Measurements from ENCODE around the gene LDB2. TPM values are rescaled to one million over a fixed set of nuclear protein-coding genes. Genes with fewer than 3 reads are reported as not detected.

The LDB2 gene
- total RNA-seq, 1 donor from 2014 or later = not detected

- no peaks in the 10 kb centered on the region for H3K27me3 Mint-ChIP-seq
- peaks cover 14% of the 10 kb centered on the region for H3K9me3 Mint-ChIP-seq (ENCODE audit: low read depth)
- no peak for TF ChIP-seq CTCF (IDR thresholded peaks at IDR 0.05; ENCODE audit: unreplicated experiment)
- H3K36me3 Mint-ChIP-seq (ENCODE audit: insufficient read depth) = peaks cover 1% of the 10 kb centered on the region
- H3K4me3 Mint-ChIP-seq (ENCODE audit: low read depth) = no peak overlapping the region
- no peak overlapping the region for H3K27ac Mint-ChIP-seq
- no peak for DNase-seq (ENCODE audit: low spot score, unreplicated experiment)
- H3K4me1 Mint-ChIP-seq (ENCODE audit: low read depth) = no peaks in the 10 kb centered on the region
These were observed 177.7 kb downstream of the LDB2 start for GRCh38 chr4:16720761-16721160.

- Mint-ChIP-seq H3K4me1 (ENCODE audit: low read depth) (no peaks in the 10 kb centered on the region), H3K27me3 (no peaks in the 10 kb centered on the region), H3K36me3 (ENCODE audit: insufficient read depth) (no peaks in the 10 kb centered on the region), H3K4me3 (ENCODE audit: low read depth) (no peak overlapping the region), H3K27ac (no peak overlapping the region), H3K9me3 (ENCODE audit: low read depth) (peaks cover 10% of the 10 kb centered on the region)
- DNase-seq (ENCODE audit: low spot score, unreplicated experiment) = no peak
- TF ChIP-seq CTCF (IDR thresholded peaks at IDR 0.05; ENCODE audit: unreplicated experiment) = no peak
These were observed 181.0 kb downstream of the LDB2 start for GRCh38 chr4:16717266-16717970.

- Mint-ChIP-seq H3K9me3 (ENCODE audit: low read depth) (peaks cover 10% of the 10 kb centered on the region), H3K4me3 (ENCODE audit: low read depth) (no peak overlapping the region), H3K27ac (no peak overlapping the region), H3K4me1 (ENCODE audit: low read depth) (no peaks in the 10 kb centered on the region), H3K36me3 (ENCODE audit: insufficient read depth) (no peaks in the 10 kb centered on the region), H3K27me3 (no peaks in the 10 kb centered on the region)
- DNase-seq (ENCODE audit: low spot score, unreplicated experiment) = no peak
- no peak for TF ChIP-seq CTCF (IDR thresholded peaks at IDR 0.05; ENCODE audit: unreplicated experiment)
These were observed 183.0 kb downstream of the LDB2 start for GRCh38 chr4:16715482-16715881.

GRCh38 chr4:16714191-16714590 is 184.3 kb downstream of the LDB2 start:
- DNase-seq (ENCODE audit: low spot score, unreplicated experiment) = no peak
- Mint-ChIP-seq H3K27ac (no peak overlapping the region), H3K9me3 (ENCODE audit: low read depth) (peaks cover 6% of the 10 kb centered on the region), H3K4me1 (ENCODE audit: low read depth) (no peaks in the 10 kb centered on the region), H3K36me3 (ENCODE audit: insufficient read depth) (no peaks in the 10 kb centered on the region), H3K27me3 (no peaks in the 10 kb centered on the region), H3K4me3 (ENCODE audit: low read depth) (no peak overlapping the region)
- no peak for TF ChIP-seq CTCF (IDR thresholded peaks at IDR 0.05; ENCODE audit: unreplicated experiment)

GRCh38 chr4:16713696-16714095 is 184.7 kb downstream of the LDB2 start:
- Mint-ChIP-seq H3K4me3 (ENCODE audit: low read depth) (no peak overlapping the region), H3K27ac (no peak overlapping the region), H3K27me3 (no peaks in the 10 kb centered on the region), H3K36me3 (ENCODE audit: insufficient read depth) (no peaks in the 10 kb centered on the region), H3K4me1 (ENCODE audit: low read depth) (no peaks in the 10 kb centered on the region), H3K9me3 (ENCODE audit: low read depth) (peaks cover 6% of the 10 kb centered on the region)
- TF ChIP-seq CTCF (IDR thresholded peaks at IDR 0.05; ENCODE audit: unreplicated experiment) = no peak
- DNase-seq (ENCODE audit: low spot score, unreplicated experiment) = no peak

Data from progenitor cell of endocrine pancreas (in vitro differentiated cells).